Measurements from ENCODE around the gene HOXA9.

The HOXA9 gene

GRCh38 chr7:27151931-27152815 is 13.2 kb downstream of the HOXA9 start, which contains the start of gene HOXA3:
Gene HOXA3 (minus strand): TSS chr7:27152583. CDS start chr7:27110640, 41,943 bp downstream.
- peak; percentile 82 for DNase-seq

- DNase-seq = peak; percentile 81
These were observed 13.9 kb downstream of the HOXA9 start for GRCh38 chr7:27151341-27151930.

- peak; percentile 92 for DNase-seq
These were observed 14.6 kb downstream of the HOXA9 start for GRCh38 chr7:27150568-27151340.

- DNase-seq = no peak
These were observed 15.3 kb downstream of the HOXA9 start for GRCh38 chr7:27149842-27150567.

- DNase-seq = peak; percentile 59
These were observed 16.3 kb downstream of the HOXA9 start for GRCh38 chr7:27148756-27149641.

- DNase-seq = peak; percentile 69
These were observed 17.1 kb downstream of the HOXA9 start for GRCh38 chr7:27148031-27148755.

- DNase-seq = peak; percentile 75
These were observed 17.9 kb downstream of the HOXA9 start, which contains the start of gene HOXA6 for GRCh38 chr7:27147199-27148030. Gene HOXA6 (minus strand): TSS chr7:27147774. CDS start chr7:27147749, 25 bp downstream.

GRCh38 chr7:27146491-27147198 is 18.7 kb downstream of the HOXA9 start:
- DNase-seq = peak; percentile 46

- DNase-seq = peak; percentile 52
These were observed 19.4 kb downstream of the HOXA9 start for GRCh38 chr7:27145914-27146412.

- peak; percentile 72 for DNase-seq
These were observed 20.0 kb downstream of the HOXA9 start for GRCh38 chr7:27145165-27145913.

GRCh38 chr7:27144781-27145164 is 20.6 kb downstream of the HOXA9 start:
- peak; percentile 66 for DNase-seq

GRCh38 chr7:27143950-27144780 is 21.2 kb downstream of the HOXA9 start:
- DNase-seq = no peak

- DNase-seq = peak; percentile 90
These were observed 22.1 kb downstream of the HOXA9 start, which contains the start of gene HOXA5 for GRCh38 chr7:27143023-27143949. Gene HOXA5 (minus strand): TSS chr7:27143681. CDS start chr7:27143607, 74 bp downstream.

GRCh38 chr7:27142580-27143022 is 22.7 kb downstream of the HOXA9 start:
- peak; percentile 50 for DNase-seq

- DNase-seq = peak; percentile 61
These were observed 23.3 kb downstream of the HOXA9 start for GRCh38 chr7:27141923-27142579.
